Mucosa of descending colon (tissue), 3 donors: ENCODE measurements around the gene IRAG1. TPM values are rescaled to one million over a fixed set of nuclear protein-coding genes. Genes with fewer than 3 reads are reported as not detected.

ENCODE experiments used
- ATAC-seq: fragments of 200-7000 bp; cut with Tn5 transposase; one replicate; pipeline ENCODE4 v1.9.1; 2020; ENCODE audit warnings: mild to moderate bottlenecking, moderate library complexity
- DNase-seq, 3 donors: peaks; one replicate each; pipeline ENCODE4 v3.0.0-alpha.2; 2020
- H3K36me3 ChIP-seq: fragments of 200-600 bp; one replicate; pipeline ENCODE4 v1.8.0; 2021; ENCODE audit warnings: low read depth, mild to moderate bottlenecking
- H3K4me1 ChIP-seq: fragments of 200-600 bp; one replicate; pipeline ENCODE4 v1.8.0; 2021; ENCODE audit warnings: low read depth, mild to moderate bottlenecking
- H3K4me3 ChIP-seq: fragments of 200-600 bp; one replicate; pipeline ENCODE4 v1.8.0; 2021; ENCODE audit warnings: mild to moderate bottlenecking
- H3K9me3 ChIP-seq: fragments of 200-600 bp; one replicate; pipeline ENCODE4 v1.8.0; 2021; ENCODE audit warnings: mild to moderate bottlenecking
- intact Hi-C, 2 donors: fragments of 100-400 bp; cut with DNase I in 1 of 2; cut with micrococcal nuclease in 1 of 2; formaldehyde crosslinking; loops; one replicate each; pipeline versions ENCODE4 v1.11.0 to v1.11.1; 2022; cut with DNase I, micrococcal nuclease
- long read RNA-seq, 2 donors: library from polyadenylated mRNA; unstranded; transcript quantifications; one replicate each; pipeline ENCODE4 v2.0.0, GENCODE V29; 2019 to 2021
- total RNA-seq, 3 donors: library from RNA; stranded (reverse); fragmentation: NEBNext Ultra II Directional in 2 of 3; extraction: Animal tissue kit (Norgen Biotek cat#: 25700) in 2 of 3; gene quantifications; one replicate each; pipeline versions ENCODE4 v1.2.1 to v1.2.4, GENCODE V29; 2021 to 2023
- TF ChIP-seq, protein P1 (sequence below): fragments of 200-600 bp; IDR thresholded peaks from one replicate; pipeline ENCODE4 v1.8.0; 2022; ENCODE audit warnings: antibody characterized with exemption, mild to moderate bottlenecking
- donor health status: DM: no; HTN: no; CAD: no; lungs with moderate emphysema.
- donor health status: DM: no; HTN: no; CAD: no.
- donor health status: DM: no; HTN: yes; CAD: no.

The IRAG1 gene, protein sequence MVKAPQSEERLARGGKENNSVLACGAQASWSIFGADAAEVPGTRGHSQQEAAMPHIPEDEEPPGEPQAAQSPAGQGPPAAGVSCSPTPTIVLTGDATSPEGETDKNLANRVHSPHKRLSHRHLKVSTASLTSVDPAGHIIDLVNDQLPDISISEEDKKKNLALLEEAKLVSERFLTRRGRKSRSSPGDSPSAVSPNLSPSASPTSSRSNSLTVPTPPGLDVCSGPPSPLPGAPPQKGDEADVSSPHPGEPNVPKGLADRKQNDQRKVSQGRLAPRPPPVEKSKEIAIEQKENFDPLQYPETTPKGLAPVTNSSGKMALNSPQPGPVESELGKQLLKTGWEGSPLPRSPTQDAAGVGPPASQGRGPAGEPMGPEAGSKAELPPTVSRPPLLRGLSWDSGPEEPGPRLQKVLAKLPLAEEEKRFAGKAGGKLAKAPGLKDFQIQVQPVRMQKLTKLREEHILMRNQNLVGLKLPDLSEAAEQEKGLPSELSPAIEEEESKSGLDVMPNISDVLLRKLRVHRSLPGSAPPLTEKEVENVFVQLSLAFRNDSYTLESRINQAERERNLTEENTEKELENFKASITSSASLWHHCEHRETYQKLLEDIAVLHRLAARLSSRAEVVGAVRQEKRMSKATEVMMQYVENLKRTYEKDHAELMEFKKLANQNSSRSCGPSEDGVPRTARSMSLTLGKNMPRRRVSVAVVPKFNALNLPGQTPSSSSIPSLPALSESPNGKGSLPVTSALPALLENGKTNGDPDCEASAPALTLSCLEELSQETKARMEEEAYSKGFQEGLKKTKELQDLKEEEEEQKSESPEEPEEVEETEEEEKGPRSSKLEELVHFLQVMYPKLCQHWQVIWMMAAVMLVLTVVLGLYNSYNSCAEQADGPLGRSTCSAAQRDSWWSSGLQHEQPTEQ
- total RNA-seq: 100 to 1,000 TPM in 1 of 3 donors, 10 to 100 TPM in 1, 1 to 10 TPM in 1; 7.5 to 134 (median 15.4) TPM
- long read RNA-seq, donor 1, partial matches to known transcripts: 62 of 83 reads
- long read RNA-seq, donor 1, other reads (novel, unspliced or antisense): 21 of 83 reads
- long read RNA-seq, donor 2, partial matches to known transcripts: 1 of 4 reads
- long read RNA-seq, donor 2, other reads (novel, unspliced or antisense): 3 of 4 reads

DNA sequence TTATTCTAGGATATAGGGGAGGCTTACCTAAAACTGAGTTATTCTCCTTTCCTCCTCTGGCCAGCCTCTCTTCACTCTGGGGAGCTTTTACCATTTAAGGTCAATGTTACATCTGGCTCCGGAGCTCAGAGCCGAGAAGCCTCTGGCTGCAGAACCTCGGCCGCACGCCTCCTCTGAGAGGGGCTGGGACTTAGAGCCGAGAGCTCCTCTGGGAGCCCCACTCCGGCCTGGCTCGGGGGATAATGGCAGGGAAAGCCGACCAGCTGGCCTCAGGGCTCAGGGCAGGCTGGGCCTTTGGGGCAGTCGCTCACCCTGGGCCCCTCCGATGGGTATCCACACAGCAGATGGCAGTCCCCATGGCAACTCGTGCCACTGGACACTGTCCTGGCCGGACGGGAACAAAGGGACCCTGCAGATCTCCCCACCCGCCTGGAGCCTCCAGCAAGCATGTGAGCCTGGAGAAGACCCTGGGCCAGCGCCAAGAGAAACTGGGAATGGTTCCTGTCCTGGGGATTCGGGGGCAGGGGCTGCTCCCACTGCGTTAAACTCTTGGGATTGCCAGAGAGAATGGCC, at the start of gene IRAG1:
IRAG1 (minus strand) TSS at position 247 of the 573 bp plus-strand sequence; CDS start at position 94, 153 bp downstream.
- TF ChIP-seq, protein P1, sequence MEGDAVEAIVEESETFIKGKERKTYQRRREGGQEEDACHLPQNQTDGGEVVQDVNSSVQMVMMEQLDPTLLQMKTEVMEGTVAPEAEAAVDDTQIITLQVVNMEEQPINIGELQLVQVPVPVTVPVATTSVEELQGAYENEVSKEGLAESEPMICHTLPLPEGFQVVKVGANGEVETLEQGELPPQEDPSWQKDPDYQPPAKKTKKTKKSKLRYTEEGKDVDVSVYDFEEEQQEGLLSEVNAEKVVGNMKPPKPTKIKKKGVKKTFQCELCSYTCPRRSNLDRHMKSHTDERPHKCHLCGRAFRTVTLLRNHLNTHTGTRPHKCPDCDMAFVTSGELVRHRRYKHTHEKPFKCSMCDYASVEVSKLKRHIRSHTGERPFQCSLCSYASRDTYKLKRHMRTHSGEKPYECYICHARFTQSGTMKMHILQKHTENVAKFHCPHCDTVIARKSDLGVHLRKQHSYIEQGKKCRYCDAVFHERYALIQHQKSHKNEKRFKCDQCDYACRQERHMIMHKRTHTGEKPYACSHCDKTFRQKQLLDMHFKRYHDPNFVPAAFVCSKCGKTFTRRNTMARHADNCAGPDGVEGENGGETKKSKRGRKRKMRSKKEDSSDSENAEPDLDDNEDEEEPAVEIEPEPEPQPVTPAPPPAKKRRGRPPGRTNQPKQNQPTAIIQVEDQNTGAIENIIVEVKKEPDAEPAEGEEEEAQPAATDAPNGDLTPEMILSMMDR: no peak
- DNase-seq: peak; percentile 27 to 64 (median 50)
- intact Hi-C loops: no loop called here
- Histone ChIP-seq H3K4me3 (no peak within 1 kb of the TSS), H3K4me1 (no peaks in the 10 kb centered on the region), H3K9me3 (no peaks in the 10 kb centered on the region), H3K36me3 (no peaks in the 10 kb centered on the region)
- peak; percentile 62 for ATAC-seq

DNA sequence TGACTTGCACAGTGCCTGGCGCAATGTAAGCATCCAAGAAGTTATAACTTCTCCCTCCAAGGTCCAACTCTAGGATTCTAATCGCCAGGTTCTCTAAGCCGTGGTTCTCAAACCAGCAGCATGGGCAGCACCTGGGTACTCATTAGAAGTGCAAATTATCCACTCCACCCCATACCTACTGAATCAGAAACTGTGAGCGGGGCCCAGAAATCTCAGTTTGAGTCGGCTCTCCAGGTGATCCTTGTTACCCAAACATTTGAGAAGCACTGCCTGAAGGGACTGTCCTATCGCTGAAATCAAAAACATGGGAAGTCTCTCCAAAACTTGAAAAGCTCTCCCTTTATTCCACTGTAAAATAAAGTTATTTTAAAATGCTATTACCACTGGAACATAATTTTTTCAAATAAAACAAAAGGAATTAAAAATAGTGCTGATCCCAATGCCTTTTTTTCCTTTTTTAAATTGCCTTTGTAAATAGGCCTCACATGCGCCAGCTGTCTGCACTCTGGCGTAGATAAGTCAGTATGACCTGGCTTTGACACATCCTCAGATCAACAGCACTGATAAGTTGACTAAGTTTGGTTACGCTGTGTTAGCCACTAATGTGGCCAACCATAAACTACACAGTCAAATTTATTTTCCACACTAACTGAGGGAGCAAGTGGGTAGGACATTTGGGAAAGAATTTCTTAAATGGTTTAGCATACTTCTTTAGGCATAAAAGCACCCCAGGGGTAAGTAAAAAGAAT, 49.1 kb upstream of the IRAG1 start:
- H3K9me3 ChIP-seq: no peaks in the 10 kb centered on the region
- H3K4me1 ChIP-seq: peaks cover 24% of the 10 kb centered on the region
- H3K36me3 ChIP-seq: no peaks in the 10 kb centered on the region
- intact Hi-C loops: no loop called here
- DNase-seq: peak in 1 of 3 donors; percentile 60
- no peak overlapping the region for H3K4me3 ChIP-seq
- peak; percentile 87 for ATAC-seq
- TF ChIP-seq, protein P1: no peak

DNA sequence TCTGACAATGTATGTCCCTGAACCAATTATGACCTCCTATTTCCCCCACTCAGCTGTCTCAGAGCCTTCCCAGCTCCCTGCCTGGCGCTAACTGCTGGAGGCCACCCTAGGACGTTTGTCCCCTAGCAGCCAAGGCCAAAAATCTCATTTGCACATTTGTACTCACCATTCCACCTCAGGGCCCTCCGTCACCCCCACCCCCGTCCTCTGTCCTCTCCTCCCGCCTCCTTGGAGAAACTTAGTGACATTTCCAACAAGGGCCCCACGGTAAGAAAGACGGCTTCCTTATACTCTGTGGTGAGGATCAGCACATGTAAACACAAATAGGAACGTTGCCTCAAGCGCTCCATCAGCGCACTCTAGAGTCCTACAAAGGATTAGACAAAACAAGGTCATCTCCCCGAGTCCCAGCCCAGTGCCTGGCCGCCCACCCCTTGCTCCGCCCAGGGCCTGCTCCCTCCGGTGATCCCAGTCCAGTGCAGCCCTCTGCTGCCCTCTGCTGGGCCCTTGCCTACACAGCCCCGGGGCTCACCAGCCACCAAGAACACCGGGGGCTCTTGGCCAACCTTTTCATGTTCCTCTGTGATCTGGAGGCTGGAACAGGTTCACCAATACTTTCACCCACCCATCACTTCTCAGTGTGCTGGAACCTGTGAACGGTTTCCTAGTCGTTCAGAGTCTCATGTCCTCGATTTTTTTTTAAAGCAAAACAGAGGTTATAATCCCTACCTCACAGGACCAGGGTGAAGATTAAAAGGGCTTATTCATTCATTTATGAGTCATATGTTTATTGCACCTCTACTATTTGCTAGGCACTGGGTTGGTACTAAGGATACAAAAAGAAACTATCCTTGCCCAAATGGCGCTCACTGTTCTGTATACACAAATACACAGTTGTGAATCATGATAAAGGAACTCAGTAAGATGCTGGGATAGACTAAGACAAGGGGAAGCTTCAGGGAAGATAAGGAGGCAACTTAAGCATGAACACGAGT, 42.2 kb upstream of the IRAG1 start:
- TF ChIP-seq, protein P1: peak; percentile 93
- H3K4me3 ChIP-seq: no peak overlapping the region

DNA sequence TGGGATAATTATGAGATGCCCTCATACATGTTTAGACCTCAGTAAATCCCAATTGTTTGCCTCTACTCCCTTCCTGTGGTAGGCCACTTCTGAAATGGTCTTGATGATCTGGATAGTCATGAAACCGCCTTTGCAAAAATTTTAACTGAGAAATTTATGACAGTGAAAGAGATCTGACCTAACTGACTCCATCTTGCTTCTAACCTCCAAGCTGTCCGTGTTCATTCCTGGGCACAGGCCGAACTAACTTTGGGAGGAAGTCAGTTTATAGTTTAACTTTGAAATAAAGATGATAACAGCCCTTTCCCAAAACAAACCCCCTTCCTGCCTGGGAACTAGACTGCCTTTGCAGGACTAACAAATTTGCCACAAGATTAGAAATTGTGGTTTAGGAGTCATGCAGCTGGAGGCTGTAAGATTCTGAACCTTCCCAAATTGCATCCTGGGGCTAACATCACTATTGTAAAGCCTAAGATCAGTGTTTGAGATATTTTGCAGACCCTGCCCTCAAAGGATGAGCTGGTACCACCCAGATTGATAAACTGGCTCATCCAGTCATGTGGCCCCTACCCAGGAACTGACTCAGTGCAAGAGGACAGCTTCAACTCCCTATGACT, 37.6 kb upstream of the IRAG1 start:
- intact Hi-C loops: loop anchor here (5.0 to 10.0 kb wide), 2 partner anchors 216 to 324 kb away; no protein-coding TSS in a partner anchor
- ATAC-seq (no peak), DNase-seq (no peak)
- Histone ChIP-seq H3K36me3 (no peaks in the 10 kb centered on the region), H3K4me1 (peaks cover 6% of the 10 kb centered on the region), H3K4me3 (no peak overlapping the region), H3K9me3 (no peaks in the 10 kb centered on the region)
- TF ChIP-seq, protein P1: no peak

More for the DNA sequence above, 42.2 kb upstream of the IRAG1 start:
- H3K4me1 ChIP-seq: peaks cover 8% of the 10 kb centered on the region
- H3K36me3 ChIP-seq: no peaks in the 10 kb centered on the region
- DNase-seq: peak; percentile 93 to 96 (median 94)
- intact Hi-C loops: loop anchor here in 1 of 2 donors (5.0 to 10.0 kb wide), 2 partner anchors 221 to 328 kb away; no protein-coding TSS in a partner anchor
- peak; percentile 99 for ATAC-seq
- no peaks in the 10 kb centered on the region for H3K9me3 ChIP-seq
